H1 (cell line): ENCODE measurements around the gene ANXA1. TPM values are rescaled to one million over a fixed set of nuclear protein-coding genes. Genes with fewer than 3 reads are reported as not detected.

Experiments
- MAFK ChIP-seq: IDR thresholded peaks from 2 replicates; pipeline ENCODE4 v1.6.1; 2012; ENCODE audit warnings: low read depth, mild to moderate bottlenecking, improper control_type of control experiment, low read length
- PHF8 ChIP-seq: fragments of 200-600 bp; sonication (generic); conservative IDR thresholded peaks from 2 replicates; pipeline ENCODE4 v1.7.1; 2012; ENCODE audit warnings: low read depth, mild to moderate bottlenecking, inconsistent platforms, low read length, moderate library complexity
- RNF2 ChIP-seq: fragments of 200-900, 300-1000 bp; sonication (generic); IDR thresholded peaks from 2 replicates; pipeline ENCODE4 v1.7.1; 2016; ENCODE audit warnings: borderline replicate concordance, low read depth, mild to moderate bottlenecking, antibody characterized with exemption, low read length; ENCODE audit not compliant: poor library complexity, severe bottlenecking; ENCODE audit errors: missing control alignments
- SAP30 ChIP-seq: fragments of 300-600 bp; sonication (generic); IDR thresholded peaks from 2 replicates; pipeline ENCODE4 v1.7.1; 2012; ENCODE audit warnings: low read length, moderate library complexity, mild to moderate bottlenecking, inconsistent platforms; ENCODE audit not compliant: insufficient read depth, insufficient replicate concordance
- polyA plus RNA-seq, 7 experiments: library from polyadenylated mRNA; depleted of rRNA in 3 of 7; stranded (reverse) in 5 of 7; unstranded in 2 of 7; fragments of >200 nt in 5 of 7; fragments of 200-250 nt in 2 of 7; gene quantifications; 1 replicate in 5 of 7; 2 replicates in 1 of 7; 4 replicates in 1 of 7; pipeline versions ENCODE4 v1.2.1 to v1.2.3, GENCODE V29; 2011 to 2013; ENCODE audit warnings: missing spikeins in 2 of 7, mixed read lengths in 2 of 7
- total RNA-seq: library from RNA; stranded (reverse); fragmentation: NEBNext Ultra II Directional; extraction: Animal tissue kit (Norgen Biotek cat#: 25700); gene quantifications from 2 replicates; pipeline ENCODE4 v1.2.1, GENCODE V29; 2021

The ANXA1 gene
- total and polyA plus RNA-seq, 2 of the 8 experiments (the other 6 are each of a cell fraction or from before 2014, with no cell fraction given): 0.71 to 5.7 TPM

DNA sequence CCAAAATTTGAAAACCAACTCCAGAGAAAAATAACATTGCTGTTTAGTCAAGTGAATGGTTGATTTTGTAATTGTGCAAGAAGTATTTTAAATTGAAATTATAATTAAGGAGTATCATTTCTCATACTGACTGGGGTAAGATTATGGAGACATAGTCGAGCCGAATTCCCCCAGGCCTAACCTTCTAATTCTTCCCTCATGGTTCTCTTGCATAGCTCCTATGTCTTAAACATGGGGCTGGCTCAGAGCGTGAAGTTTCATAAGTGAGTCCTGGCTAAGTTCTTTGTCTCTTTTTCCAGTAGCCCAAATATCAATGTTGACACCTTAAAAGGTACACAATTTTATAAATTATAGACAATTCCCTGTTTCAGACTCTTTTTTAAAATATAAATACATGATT, 46.7 kb upstream of the ANXA1 start (continued):
- TF ChIP-seq MAFK (no peak), PHF8 (no peak), RNF2 (no peak), SAP30 (no peak)
